HG03520 (cell line): ENCODE measurements around the gene CCDC63.

Experiments
- ATAC-seq: cut with Tn5 transposase; IDR thresholded peaks from one replicate; pipeline ENCODE4 v1.9.1; 2021; ENCODE audit warnings: mild to moderate bottlenecking, moderate library complexity; ENCODE audit not compliant: unreplicated experiment

Gene CCDC63

DNA sequence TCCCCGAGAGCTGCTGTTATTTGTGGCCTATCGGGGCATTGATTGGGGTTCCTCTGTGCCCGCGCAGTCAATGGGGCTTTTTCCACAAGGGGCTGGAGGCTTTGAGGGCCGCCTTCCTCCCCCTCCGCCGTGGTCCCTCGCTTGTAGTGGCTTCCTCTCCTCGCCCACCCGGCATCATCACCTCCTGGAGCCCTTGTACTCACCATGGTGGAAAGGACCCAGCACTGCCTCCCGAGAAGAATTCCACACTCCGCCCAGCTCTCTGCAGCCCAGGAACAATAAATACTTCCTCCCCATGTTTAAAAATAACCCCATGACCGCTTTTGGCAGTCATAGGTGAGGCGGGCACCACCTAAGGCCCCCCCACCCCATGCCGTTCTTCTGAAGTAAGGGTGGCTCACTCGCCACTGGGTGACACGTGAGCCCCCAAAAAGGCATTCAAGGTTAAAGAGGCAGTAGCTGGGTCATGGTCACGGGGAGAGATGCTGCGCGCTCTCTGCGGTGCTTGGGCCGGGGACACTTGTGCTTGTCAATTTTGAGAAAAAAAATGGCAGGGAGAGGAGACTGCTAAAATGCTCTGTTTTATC, 73.6 kb downstream of the CCDC63 start, which contains the start of gene MYL2:
Gene MYL2 (minus strand): TSS at position 256 of the 587 bp plus-strand sequence. CDS start 50 bp downstream, at position 206.
- ATAC-seq: no peak

DNA sequence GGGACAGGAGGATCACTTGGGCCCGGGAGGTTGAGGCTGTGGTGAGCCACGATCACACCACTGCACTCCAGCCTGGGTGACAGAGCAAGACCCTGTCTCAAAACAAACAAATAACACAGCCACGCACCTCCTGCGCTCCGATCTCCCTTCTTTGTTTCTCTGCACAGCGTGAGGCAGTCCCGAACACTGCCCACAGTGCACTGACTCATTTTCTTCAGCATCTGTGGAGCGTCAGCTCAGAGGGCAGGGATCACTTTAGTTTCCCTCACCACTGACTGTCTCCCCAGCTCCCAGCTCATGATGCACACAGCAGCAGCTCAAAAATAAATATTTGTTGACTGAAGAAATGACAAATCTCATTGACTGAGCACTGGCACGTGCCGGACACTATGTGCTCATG, 74.5 kb downstream of the CCDC63 start:
- no peak for ATAC-seq

DNA sequence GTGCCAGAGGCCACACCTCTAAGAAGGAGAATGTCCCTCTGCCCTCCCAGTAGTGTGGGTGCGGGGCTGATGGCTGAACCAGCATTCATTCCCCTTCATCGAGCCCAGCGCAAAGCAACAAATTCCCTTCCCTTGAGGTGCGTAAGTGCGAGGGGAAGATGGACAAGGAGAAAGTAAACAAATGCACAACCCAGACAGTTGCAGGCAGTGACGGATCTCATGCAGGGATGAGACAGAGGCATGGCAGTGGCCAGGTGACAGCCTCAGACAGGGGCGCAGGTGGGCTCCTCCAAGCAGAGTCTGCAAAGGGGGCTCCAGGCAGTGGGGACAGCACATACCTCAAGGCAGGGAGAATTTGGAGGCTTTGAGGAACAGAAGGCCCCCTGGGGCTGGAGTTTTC, 75.9 kb downstream of the CCDC63 start:
- ATAC-seq: no peak

DNA sequence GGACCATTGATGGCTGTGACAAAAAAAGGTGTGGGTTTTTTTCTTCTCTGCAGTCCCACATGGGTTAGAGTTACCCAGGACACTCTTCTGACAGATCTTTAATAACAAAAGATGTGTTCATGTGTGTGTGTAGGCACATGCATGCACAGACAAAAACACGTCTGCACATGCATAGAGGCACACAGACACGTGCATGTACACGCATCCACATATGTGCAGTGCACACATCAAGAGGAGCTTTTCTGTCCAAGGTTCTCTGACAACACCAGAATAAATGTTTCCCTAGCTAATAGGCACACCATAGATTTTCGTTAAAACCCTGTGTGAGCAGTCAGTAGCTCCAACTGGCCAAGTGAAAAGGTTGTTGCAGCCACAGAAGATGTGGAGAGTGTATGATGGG, 76.4 kb downstream of the CCDC63 start:
- no peak for ATAC-seq

DNA sequence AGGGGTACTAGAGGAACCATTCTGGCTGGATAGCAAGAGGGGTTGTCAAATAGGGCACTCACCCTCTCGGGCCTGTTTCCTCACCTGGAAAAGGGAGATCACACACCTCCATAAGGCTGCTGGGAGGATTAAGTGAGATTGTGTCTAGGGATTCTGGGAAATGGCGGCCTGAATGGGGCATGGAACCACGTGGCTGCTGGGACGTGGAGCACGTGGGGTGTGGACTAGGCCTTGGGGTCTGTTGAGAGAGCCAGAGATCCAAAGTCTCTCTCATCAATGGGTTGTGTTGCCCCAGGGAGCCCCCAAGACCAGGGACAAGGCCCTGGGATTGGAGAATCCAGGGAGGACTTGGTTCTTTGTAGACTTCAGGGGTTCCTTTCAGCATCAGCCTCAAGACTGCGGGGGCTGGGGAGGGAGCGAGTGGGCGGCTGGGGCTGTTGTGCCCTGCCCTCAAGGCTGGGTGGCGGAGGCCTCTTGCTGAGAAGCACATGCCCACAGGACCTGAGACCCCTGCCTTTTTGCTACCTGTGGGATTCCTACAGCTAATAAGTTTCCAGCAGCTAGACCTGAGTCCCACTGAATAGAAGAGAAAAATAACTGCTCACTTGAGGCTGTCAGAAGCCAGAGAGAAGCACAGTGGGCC, 77.0 kb downstream of the CCDC63 start:
- ATAC-seq: no peak

DNA sequence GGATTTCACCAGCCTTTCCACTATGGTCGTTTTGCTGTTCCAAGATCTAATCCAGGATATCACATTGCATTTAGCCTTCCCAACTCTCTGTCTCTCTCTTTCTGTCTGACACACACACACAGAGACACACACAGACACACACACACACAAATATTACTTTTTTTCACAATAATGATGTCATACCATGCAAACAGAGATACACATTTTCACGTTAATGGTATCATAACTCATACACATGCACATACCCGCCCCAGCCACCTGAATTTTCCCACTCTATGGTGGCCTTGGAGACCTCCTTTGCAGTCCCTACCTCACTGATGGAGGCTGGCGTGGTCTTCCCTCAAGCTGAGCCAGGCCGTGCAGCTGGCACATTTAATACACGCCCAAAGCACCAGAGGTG, 80.8 kb downstream of the CCDC63 start:
- no peak for ATAC-seq

DNA sequence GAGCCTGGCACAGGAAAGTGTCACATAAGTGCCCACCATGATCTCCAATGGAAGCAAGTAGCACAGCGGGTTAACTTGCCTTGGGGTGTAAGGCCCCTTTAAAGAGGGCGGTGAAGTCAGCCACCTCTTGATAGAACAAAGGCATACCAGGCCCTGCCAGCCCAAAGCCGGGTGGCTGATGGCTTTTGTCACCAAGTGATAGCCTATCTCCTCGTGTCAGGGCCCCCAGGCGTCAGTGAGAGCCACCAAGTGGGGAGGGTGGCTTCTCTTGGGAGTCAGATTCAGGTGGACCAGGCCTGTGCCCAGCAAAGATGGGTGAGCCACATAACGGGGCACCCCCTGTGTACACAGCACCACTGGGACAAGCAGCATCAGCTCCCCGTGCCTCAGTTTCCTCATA, 81.9 kb downstream of the CCDC63 start:
- ATAC-seq: no peak

DNA sequence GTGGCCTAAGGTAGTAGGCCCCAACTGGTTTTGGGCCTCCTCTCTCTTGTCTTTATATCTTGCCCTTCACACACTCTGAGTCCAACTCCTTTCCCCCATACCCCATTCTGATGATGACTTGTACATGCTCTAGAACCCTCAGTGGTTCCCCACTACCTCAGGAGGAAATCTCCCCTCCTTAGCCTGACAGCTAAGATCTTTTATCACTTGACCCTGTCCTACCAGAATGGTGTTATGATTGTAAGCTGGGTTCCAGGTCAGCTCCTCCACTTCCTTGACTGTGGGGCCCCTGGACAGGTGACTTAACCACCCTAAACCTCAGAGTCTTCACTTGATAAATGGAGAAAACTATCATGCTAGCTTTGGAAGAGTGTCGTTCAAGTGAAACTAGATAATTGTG, 83.0 kb downstream of the CCDC63 start:
- no peak for ATAC-seq

DNA sequence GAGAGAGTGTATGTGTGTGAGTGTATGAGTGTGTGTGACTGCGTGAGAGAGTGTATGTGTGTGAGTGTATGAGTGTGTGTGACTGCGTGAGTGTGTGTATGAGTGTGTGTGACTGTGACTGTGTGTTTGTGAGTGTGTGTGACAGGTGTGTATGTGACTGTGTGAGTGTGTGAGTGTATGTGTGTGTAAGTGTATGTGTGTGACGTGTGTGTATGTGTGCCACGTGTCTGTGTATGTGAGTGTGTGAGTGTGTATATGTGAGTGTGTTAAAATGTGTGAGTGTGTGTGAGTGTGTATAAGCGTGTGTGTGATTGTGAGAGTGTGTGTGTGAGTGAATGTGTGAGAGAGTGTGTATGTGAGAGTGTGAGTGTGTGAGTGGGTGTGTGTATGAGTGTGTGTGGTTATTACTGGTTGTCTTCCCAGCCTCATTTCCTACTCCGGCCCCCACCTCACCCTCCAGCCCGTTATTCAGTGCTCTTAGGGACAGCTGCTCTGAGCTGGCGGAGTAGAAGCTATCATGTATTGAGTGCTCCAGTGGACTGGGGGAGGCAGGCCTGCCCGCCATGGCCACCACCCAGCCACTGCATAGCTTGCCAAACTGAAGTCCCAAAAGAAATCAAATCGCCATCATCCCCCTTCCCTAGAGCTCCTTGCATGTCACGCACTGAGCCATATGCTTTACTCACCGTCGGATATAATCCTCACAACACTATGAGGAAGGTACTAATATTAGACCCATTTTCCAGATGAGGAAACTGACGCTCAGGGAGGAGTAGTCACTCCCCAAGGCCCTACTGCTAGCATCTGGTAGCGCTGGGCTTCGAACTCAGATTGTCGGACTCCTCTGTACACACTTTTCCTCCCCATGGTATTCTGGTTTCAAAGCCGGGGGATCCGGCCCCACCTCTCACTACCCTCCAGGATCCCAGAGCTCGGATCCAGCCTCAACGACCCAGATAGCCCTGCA, 83.8 kb downstream of the CCDC63 start:
- ATAC-seq: no peak

DNA sequence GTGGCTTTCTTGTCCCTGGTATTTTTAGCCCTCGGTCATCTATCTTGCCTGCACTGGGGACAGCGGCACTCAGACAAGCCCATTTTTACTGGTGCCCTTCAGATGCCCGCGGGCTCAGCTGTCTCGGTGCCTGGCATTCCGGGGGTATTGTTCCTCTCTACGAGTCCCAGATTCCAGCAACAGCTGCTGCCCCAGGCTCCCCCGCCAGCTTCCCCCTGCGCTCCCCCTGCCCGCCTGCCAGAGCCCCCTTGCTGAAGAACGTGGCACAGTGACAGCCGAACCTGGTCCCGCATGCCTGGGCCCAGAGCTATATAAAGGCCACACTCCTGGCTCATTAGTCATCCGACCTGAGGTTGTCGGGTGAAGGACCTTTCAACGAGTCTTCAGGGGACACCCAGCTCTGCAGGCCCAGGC, 84.5 kb downstream of the CCDC63 start:
- ATAC-seq: no peak

DNA sequence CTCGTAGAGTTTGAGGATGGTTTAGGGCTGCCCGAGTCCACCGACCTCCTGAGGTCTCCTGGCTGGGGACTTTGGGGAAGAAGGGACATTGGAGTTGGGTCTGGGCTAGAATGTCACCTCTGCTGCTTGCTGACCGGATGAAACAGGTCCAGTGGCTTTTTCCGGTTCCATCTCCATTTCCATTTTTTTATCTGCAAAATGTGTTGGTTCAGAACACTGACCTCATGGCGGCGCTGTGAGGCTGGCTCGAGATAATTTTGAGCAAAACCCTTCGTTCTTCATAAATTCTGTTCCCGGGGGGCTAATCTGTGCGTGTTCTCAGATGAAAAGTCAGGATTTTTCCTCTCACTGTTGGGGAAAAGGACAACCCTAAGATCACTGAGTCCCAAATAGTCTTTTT, 85.3 kb downstream of the CCDC63 start:
- no peak for ATAC-seq

DNA sequence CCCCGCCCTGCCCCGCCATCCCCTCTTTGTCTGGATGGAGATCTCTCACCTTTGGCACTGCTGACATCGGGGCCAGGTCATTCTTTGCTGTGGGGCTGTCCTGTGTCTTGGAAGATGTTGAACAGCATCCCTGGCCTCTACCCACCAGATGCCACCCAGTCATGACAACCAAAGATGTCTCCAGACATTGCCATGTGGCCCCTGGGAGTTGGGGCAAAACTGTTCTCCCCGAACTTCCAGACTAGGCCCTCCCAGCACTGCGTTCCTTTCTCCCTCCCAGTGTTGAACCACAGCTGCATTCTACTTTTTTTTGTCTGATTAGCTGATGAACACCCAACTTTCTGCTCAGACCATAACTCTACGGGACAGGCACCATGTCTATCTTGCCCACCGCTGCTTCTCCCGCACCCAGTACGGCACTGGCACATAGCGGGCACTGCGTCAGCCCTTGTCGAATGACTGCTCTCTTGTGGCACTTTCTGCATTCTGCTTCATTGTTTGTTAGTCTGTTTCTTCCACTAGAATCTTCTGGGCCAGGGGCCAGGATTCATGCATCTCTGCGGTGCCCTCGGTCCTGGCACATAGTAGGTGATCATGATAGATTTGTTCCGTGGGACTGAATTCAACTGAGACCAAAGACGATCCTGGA, 86.7 kb downstream of the CCDC63 start:
- ATAC-seq: no peak

DNA sequence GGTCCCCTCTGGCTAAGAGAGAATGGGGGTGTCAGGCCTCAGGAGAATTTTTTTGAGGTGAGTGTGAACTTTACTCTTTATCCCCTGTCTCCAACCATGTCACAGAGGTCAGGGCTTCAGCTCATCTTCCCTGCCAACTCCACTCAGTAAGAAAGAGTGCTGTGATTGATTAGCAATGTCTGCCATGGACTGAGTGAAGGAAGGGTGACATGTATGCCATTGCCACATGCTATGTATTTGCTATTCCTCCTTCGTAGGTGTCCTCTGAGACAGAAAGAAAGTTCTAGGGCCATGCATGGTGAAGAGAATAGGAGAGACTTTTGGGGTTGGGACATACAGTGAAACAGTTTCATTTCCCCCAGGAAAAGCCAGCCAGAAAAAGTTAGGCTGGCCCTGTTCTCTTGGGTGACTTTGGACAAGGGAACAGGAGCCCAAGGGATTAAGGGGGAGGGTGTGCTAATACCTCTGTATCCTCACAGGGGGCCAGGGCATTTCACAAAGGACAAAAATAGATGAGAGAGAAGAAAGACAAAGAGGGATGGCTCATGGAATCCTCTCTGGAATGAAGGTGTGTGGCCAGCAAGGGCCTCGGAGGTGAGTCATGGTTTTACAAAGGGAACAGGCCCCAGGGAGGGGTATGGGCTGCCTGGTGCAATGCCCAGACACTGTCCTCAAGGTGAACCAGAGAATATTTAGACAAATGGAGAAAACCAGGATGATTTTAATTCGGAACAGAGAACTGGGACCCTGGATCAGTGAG, 87.5 kb downstream of the CCDC63 start:
- no peak for ATAC-seq

DNA sequence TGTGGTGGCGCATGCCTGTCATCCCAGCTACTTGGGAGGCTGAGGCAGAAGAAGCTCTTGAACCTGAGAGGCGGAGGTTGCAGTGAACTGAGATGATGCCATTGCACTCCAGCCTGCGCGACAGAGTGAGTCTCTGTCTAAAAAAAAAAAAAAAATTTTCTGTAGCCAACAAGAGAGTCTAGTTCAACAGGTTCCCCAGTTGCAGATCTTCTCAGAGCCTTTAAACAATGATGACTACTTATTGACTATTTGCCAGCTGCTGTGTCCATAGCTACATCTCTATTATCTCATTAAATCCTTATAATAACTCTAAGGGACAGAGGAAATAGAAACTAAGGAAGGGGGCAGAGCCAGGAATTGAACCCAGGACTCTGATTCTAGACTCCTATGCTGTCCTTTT, 88.8 kb downstream of the CCDC63 start:
- ATAC-seq: no peak

DNA sequence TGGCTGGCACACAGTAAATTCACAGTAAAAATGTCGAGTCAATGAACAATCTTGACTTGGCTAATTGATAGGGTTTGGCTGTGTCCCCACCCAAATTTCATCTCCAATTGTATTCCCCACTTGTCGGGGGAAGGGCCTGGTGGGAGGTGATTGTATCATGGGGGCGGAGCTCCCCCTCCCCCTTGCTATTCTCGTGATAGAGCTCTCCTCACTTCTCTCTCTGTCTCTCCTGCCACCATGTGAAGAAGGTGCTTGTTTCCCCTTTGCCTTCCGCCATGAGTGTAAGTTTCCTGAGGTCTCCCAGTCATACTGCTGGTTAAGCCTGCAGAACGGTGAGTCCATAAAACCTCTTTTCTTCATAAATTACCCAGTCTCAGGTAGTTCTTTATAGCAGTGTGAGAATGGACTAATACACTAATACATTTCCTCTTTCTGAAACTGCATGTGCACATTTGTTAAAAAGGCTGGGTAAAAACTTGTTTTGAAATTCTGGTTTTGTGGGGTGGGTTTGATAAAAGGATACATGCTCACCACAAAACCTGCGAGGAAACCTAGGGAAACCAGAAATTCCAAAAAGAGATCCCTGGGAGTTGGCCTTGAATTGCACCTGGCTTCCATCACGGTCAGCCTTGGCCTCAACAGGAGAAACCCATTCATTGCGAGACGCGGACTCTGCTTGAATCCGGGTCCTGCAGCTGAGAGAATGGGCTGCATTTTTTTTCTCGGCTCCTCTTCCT, 89.7 kb downstream of the CCDC63 start:
- ATAC-seq: no peak

DNA sequence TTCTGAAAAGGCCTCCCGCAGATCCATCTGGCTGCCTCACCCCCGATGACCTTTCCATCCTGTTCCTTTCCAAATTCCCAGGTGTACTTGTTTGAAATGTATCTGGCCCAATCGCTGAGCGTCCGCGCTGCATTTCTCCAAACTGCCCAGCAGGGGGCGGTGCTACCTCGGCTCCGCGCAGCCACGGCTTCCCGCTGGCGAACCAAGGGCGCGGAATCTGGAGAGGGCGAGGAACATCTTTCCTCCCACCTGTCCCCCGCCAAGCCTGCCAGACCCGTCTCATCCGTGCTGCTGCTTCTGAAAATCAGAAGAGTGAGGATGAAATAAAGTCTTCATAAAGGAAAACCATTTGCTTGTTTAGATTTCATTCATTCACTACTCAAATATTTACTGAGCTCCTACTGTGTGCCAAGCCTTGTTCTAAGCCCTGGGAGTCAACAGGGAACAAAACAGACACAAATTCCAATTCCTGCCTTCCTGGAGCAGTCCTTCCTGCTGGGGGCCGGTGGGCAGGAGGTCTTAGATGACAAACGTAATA, 90.4 kb downstream of the CCDC63 start:
- ATAC-seq: no peak

DNA sequence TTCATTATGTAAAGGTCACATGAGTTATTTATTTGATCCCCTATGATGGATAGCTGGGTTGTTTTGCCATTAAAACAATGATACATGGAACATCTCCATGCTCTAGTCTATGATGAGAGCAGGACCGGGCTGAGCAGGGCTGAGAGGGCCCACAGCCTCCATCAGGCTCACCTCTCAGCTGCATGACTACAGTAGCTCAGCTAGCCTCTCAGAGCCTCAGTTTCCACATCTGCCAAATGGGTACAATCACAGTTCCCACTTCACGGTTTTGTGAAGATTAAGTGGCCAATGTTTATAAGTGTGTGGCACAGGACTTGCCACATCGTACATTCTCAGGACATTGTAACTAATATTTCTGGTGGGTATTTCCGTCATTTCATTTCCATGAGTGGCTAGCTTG, 93.5 kb downstream of the CCDC63 start:
- ATAC-seq: no peak

DNA sequence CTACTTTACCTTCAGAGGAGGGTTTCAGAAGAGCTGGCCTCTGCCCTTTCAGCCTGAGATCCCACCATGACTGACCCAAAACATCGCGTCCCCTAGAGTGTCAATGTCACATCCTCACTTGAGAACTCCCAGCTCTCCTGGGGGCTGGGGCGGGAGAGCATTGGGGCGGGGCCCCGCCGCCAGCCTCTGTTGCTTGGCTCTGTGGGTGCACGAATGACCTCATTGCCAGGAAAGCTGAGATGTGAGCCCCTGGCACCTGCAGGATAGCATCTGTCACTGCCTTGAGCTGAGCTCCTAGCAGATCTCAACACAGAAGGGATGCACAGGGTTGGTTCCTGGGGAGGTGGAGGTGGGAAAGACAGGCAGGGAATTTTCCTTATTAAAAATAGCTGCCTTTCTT, 94.1 kb downstream of the CCDC63 start:
- no peak for ATAC-seq

DNA sequence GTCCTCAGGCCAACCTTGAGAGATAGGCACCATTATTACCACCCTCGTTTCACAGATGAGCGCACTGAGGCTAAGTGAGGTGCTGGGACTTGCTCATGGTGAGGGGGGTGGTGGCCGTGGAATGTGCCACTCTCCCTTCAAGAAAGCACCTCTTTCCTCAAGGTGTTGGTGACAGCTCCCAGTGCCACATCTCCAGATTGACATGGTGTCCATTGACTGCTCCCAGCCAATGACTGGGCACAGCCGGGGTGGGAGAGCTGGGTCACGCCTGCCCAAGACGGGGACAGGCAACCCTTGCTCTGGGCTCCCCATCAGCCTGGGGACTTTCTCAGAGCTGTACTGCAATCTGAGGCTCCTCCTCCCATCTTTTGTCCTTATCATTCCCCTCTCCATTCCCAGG, 94.6 kb downstream of the CCDC63 start:
- no peak for ATAC-seq

DNA sequence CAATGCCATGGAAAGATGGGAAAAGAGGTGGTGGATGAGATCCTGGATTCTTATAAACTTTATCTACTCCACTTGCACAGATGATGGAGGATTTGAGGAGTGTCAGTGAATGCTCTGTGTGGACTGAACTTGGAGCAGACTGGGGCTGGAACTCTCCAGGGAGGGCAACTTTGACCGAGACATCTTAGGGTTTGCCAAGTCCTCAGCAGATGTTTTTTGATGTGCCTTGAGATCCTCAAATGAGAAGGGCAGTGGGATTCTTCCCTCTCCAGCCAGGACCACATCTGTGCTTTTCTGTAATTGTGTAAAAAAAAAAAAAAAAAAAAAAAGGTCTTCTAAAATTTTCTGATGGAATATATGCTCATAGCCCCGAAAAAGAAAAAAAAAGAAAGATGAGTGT, 96.6 kb downstream of the CCDC63 start:
- no peak for ATAC-seq
